Motor neuron (in vitro differentiated cells): Measurements from ENCODE around the gene ZNF534. TPM values are rescaled to one million over a fixed set of nuclear protein-coding genes. Genes with fewer than 3 reads are reported as not detected.
"Not testable (repeated sequence)": the region's sequence is repeated elsewhere in the genome, so short reads cannot be mapped to it uniquely, and the experiment has no call there.

Experiments
- ATAC-seq, 8 experiments: fragments of 200-7000 bp; cut with Tn5 transposase; replicated peaks in 6 of 8; 2 replicates each; pipeline ENCODE4 v1.8.0; 2021; ENCODE audit warnings: mild to moderate bottlenecking in 8 of 8, moderate library complexity in 8 of 8
- H3K27ac ChIP-seq, 2 donors: fragments of 250-450 bp; sonication (Bioruptor Pico); 2 replicates each; pipeline ENCODE4 v1.9.0; 2021; ENCODE audit warnings: antibody characterized with exemption in 2 of 2, mild to moderate bottlenecking in 2 of 2, moderate library complexity in 1 of 2
- H3K4me1 ChIP-seq, 2 donors: fragments of 250-450 bp; sonication (Bioruptor Pico); replicated peaks in 1 of 2; 2 replicates each; pipeline ENCODE4 v1.6.1; 2021; ENCODE audit warnings: antibody characterized with exemption in 2 of 2, mild to moderate bottlenecking in 2 of 2, moderate library complexity in 1 of 2
- H3K4me3 ChIP-seq, 5 donors: fragments of 250-450 bp; sonication (Bioruptor Pico); 2 replicates each; pipeline ENCODE4 v1.9.0; 2021; ENCODE audit warnings: antibody characterized with exemption in 5 of 5, mild to moderate bottlenecking in 5 of 5, moderate library complexity in 4 of 5
- WGBS, 10 experiments: fragments of 450-650 bp; shearing (Covaris generic); methylation state at CpG; one replicate each; pipeline ENCODE4 v1.0.0; 2022; 5-methylcytosine and 5-hydroxymethylcytosine counted together
- in situ Hi-C, 9 experiments: fragments of 400-800 bp; cut with MboI; loops; one replicate each; pipeline ENCODE4 v1.15.0; 2021; ENCODE audit warnings: low sequenced_read_pairs in 9 of 9, low pct_unique_long_range_greater_than_20kb in 2 of 9; ENCODE audit not compliant: unreplicated experiment in 9 of 9
- total RNA-seq, 8 experiments: library from RNA; unstranded; fragments of 300-600 nt; gene quantifications; 2 replicates each; pipeline versions ENCODE4 v1.2.3 to v1.2.4, GENCODE V29; 2022

Gene ZNF534
- total RNA-seq, 8 experiments from 2014 or later = 0.05 to 0.78 (median 0.22) TPM; not detected in 2

GRCh38 chr19:52474351-52475127 is 45.6 kb downstream of the ZNF534 start:
- Histone ChIP-seq H3K27ac (no peak overlapping the region), H3K4me3 (no peak overlapping the region), H3K4me1 (no peaks in the 10 kb centered on the region)
- in situ Hi-C loops = no loop called here
- WGBS, 10 experiments = 50 to 92% (median 71%) methylated on average over 3 to 7 of the region's 7 CpGs; no CpG with 5 or more reads in 1 of the 10 experiments
- no peak for ATAC-seq

- ATAC-seq, in situ Hi-C loops, H3K4me3 ChIP-seq, H3K4me1 ChIP-seq, H3K27ac ChIP-seq: not testable (repeated sequence)
- 37 to 68% (median 59%) methylated on average over 1 to 4 of the region's 7 CpGs; no CpG with 5 or more reads in 6 of the 10 experiments for WGBS, 10 experiments
Observed at GRCh38 chr19:52484111-52484743, 55.3 kb downstream of the ZNF534 start.

- H3K4me1 ChIP-seq, in situ Hi-C loops, H3K4me3 ChIP-seq, ATAC-seq, H3K27ac ChIP-seq: not testable (repeated sequence)
- 17 to 93% (median 42%) methylated on average over 1 to 4 of the region's 7 CpGs; no CpG with 5 or more reads in 3 of the 10 experiments for WGBS, 10 experiments
Observed at GRCh38 chr19:52485064-52485463, 56.1 kb downstream of the ZNF534 start.

GRCh38 chr19:52485561-52486240 is 56.8 kb downstream of the ZNF534 start:
- in situ Hi-C loops, H3K27ac ChIP-seq, ATAC-seq, H3K4me1 ChIP-seq, H3K4me3 ChIP-seq: not testable (repeated sequence)
- WGBS, 10 experiments = 0 to 67% (median 6%) methylated on average over 1 to 3 of the region's 8 CpGs; no CpG with 5 or more reads in 3 of the 10 experiments

- H3K27ac ChIP-seq = no peak overlapping the region
- peak overlapping the region in 1 of 5 donors; percentile 17 for H3K4me3 ChIP-seq
- in situ Hi-C loops = no loop called here
- no peak for ATAC-seq
- 18 to 100% (median 47%) methylated on average over 1 to 12 of the region's 37 CpGs; no CpG with 5 or more reads in 4 of the 10 experiments for WGBS, 10 experiments
- no peaks in the 10 kb centered on the region for H3K4me1 ChIP-seq
Observed at GRCh38 chr19:52492201-52492993, 63.4 kb downstream of the ZNF534 start.

GRCh38 chr19:52492994-52493470 is 64.1 kb downstream of the ZNF534 start:
- Histone ChIP-seq H3K27ac (no peak overlapping the region), H3K4me3 (peak overlapping the region in 1 of 5 donors; percentile 17), H3K4me1 (no peaks in the 10 kb centered on the region)
- ATAC-seq = peak in 4 of 8 experiments; percentile 41 to 67 (median 51)
- in situ Hi-C loops = no loop called here
- 0 to 80% (median 18%) methylated on average over 1 to 13 of the region's 28 CpGs; no CpG with 5 or more reads in 2 of the 10 experiments for WGBS, 10 experiments

- no peaks in the 10 kb centered on the region for H3K4me1 ChIP-seq
- no peak overlapping the region for H3K27ac ChIP-seq
- H3K4me3 ChIP-seq = no peak overlapping the region
- no peak for ATAC-seq
- in situ Hi-C loops = no loop called here
- WGBS, 10 experiments = 43 to 100% (median 92%) methylated on average over 1 to 3 of the region's 3 CpGs; no CpG with 5 or more reads in 4 of the 10 experiments
Observed at GRCh38 chr19:52494518-52494917, 65.6 kb downstream of the ZNF534 start.

- in situ Hi-C loops = no loop called here
- H3K4me1 ChIP-seq = no peaks in the 10 kb centered on the region
- 53 to 88% (median 72%) methylated on average over 2 to 7 of the region's 8 CpGs; no CpG with 5 or more reads in 6 of the 10 experiments for WGBS, 10 experiments
- ATAC-seq = no peak
- H3K4me3 ChIP-seq = no peak overlapping the region
- H3K27ac ChIP-seq = no peak overlapping the region
Observed at GRCh38 chr19:52498571-52498970, 69.6 kb downstream of the ZNF534 start.

- 0 to 29% (median 6%) methylated on average over 1 to 3 of the region's 3 CpGs; no CpG with 5 or more reads in 2 of the 10 experiments for WGBS, 10 experiments
- in situ Hi-C loops = not testable (repeated sequence)
Observed at GRCh38 chr19:52500474-52500873, 71.5 kb downstream of the ZNF534 start.

GRCh38 chr19:52500991-52501390 is 72.0 kb downstream of the ZNF534 start:
- WGBS, 10 experiments = 36 to 71% (median 60%) methylated on average over 1 to 4 of the region's 12 CpGs; no CpG with 5 or more reads in 6 of the 10 experiments
- in situ Hi-C loops, H3K4me1 ChIP-seq, H3K4me3 ChIP-seq, H3K27ac ChIP-seq, ATAC-seq: not testable (repeated sequence)

More at GRCh38 chr19:52500474-52500873, 71.5 kb downstream of the ZNF534 start:
- not testable (repeated sequence) for H3K4me1 ChIP-seq, ATAC-seq, H3K4me3 ChIP-seq, H3K27ac ChIP-seq
